ENCODE data around the gene THSD7A.

DNA sequence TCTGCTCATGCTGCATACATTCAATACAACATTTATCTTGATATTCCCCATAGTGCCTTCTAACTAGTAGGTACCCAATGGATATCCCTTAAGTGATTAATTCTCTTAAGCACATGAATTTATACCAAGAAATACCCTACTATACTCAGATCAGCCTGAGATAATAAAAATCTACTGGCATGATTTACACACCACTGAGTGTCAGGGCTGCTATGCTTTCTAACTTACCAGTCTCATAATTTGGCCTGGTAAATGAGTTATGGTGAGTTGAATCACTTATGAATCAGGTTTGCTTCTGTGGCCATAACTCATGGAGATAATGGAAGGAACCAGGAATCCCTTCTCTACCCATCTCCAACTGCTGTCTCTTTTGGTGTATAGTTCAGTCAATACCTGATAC lies 122.8 kb downstream of the THSD7A start:
- no peak for TF ChIP-seq POLR2A (IDR thresholded peaks at IDR 0.05)
- TF ChIP-seq, protein P1, sequence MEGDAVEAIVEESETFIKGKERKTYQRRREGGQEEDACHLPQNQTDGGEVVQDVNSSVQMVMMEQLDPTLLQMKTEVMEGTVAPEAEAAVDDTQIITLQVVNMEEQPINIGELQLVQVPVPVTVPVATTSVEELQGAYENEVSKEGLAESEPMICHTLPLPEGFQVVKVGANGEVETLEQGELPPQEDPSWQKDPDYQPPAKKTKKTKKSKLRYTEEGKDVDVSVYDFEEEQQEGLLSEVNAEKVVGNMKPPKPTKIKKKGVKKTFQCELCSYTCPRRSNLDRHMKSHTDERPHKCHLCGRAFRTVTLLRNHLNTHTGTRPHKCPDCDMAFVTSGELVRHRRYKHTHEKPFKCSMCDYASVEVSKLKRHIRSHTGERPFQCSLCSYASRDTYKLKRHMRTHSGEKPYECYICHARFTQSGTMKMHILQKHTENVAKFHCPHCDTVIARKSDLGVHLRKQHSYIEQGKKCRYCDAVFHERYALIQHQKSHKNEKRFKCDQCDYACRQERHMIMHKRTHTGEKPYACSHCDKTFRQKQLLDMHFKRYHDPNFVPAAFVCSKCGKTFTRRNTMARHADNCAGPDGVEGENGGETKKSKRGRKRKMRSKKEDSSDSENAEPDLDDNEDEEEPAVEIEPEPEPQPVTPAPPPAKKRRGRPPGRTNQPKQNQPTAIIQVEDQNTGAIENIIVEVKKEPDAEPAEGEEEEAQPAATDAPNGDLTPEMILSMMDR (IDR thresholded peaks at IDR 0.05) = no peak
